Left hindlimb (tissue), 1 donor: ENCODE data around the gene NKAIN4.

Experiments
- DNase-seq: peaks from one replicate; pipeline ENCODE4 v3.0.0-alpha.2; 2018

The NKAIN4 gene

DNA sequence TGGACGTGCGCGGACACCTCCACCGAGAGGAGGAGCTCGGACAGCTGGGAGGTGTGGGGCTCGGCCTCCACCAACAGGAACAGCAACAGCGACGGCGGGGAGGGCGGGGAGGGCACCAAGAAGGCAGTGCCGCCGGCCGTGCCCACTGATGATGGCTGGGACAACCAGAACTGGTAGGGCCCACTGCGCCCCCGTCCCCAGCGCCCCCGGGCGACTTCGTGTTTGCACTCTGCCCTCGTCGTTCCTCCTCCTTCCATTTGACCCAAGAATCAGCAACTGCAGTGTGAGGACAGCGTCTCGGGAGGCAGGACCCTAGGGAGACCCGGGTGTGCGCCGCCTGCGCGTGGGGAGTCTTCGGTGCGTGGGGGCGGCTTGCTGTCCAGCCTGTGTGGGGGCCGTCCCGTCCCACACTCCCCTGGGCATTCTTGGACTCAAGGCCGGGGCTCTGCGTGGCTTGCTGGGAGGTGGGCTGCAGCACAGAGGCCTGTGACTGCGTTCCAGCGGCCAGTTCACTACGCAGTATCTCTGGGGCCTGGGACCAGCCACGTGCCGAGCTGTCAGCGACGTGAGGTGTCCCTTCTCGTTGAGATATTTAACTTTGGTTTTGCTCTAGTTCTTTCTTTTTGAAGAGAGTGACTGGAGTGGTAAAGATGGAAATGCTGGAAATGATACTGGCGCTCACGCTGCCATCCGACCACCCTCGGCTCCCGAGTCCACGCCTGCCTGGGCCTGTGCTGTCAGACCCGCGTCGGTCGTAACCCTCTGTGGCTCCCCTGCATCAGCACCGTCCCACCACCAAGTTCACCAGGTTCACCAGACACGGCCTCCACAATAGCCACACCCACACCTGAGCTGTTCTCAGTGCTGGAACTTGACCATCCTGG is 33.7 kb upstream of the NKAIN4 start:
- DNase-seq, result no peak

DNA sequence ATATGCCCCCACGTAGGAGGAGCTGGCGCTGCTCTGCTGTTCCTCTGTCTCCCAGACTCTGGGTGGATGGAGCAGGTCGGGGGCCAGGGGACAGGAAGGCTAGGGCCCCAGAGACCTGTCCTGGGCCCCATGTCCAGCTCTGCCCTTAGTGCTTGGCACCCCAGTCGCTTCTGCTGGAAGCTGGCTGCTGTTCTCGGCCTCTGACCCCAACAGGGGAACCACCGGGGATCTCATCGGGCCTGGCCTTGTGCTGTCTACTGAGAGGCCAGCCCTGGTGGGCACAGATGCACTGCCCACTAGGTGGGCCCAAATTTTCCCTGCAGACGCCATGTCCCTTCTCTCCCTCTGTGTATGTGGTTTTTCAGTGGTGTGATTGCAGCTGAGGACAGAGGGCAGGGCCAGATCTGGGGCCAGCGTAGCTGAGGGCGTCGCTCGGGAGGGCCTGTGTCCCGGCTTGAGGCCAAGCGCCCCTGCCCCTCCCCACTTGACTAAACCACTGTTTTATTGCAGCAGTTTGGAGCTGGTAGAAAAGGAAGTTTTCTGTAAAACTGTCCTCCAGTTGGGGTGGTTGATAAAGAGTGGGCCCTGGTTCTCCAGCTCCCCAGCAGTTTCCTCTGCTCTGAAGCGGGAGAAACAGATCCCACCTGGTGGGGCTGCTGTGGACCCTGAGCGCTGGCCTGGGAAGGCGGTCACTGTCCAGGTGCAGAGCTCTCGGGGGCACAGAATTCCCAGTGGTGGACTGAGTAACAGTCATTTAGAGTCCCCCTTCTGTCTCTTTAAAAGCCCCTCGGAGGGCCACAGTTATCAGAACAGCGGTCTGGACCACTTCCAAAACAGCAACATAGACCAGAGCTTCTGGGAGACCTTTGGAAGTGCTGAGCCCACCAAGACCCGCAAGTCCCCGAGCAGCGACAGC is 32.8 kb upstream of the NKAIN4 start:
- no peak for DNase-seq

DNA sequence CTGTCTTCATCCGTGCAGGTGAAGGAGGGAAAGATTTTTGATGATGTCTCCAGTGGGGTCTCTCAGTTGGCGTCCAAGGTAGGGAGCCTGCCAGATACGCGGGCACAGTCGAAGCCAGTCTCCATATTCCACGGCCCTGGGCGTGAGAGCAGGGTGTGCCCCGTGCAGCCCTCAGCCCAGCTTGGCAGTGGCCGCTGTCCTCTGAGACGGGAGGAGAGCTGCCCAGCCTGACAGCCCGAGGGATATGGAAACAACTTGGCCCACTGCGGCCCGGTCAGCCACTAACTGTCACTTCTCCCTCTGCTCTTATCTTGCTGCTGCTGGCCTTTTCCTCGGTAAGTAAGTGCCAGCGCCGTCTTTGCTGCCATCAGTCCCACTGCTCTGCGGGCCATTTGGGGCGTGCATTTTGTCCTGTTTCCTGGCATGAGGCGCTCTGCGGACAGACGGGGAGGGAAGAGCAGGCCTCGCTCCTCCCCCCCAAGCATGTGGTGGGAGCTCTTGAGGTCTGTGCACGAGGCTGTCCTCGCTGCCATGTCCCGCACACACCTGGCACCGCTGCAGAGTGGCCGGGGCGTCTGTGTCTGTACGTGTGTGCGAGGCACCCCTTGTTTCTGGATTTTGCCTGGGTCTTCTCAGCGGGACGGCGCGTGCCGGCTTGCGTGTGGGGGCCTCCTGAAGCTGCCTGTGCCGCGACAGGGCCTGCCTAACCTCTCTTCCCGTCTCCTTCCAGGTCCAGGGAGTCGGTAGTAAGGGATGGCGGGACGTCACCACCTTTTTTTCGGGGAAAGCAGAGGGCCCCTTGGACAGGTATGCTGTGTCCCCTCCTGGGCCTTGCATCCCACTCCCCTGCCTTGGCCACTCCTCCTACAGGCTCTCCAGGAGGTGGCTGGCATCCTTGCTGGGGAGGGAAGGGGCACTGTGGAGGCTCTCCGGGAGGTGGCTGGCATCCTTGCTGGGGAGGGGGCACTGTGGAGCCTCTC is 31.7 kb upstream of the NKAIN4 start:
- DNase-seq, result no peak

DNA sequence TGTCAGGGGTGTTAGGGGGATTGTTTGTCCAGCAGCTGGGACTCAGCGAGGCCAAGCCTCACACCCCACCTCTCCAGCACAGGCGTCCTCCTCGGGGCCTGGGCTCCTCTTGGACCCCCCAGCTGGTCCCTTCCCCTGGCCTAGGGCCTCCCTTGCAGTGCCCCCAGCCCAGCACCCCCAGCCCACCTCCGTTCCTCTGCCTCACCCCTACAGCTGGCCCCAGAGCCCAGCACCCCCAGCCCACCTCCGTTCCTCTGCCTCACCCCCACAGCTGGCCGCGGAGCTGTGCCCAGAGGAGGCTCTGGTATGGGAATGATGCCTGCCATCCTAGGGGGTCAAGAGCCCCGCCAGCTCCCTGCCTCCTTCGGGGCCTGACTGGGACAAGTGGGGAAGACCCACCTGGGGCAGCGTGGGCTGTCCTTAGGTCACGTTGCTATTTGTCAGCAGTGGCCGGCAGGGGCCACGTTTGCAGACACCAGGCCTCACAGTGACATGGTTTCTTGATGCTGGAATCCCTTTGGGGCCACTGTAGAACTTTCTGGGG is 30.8 kb upstream of the NKAIN4 start:
- DNase-seq, result no peak

DNA sequence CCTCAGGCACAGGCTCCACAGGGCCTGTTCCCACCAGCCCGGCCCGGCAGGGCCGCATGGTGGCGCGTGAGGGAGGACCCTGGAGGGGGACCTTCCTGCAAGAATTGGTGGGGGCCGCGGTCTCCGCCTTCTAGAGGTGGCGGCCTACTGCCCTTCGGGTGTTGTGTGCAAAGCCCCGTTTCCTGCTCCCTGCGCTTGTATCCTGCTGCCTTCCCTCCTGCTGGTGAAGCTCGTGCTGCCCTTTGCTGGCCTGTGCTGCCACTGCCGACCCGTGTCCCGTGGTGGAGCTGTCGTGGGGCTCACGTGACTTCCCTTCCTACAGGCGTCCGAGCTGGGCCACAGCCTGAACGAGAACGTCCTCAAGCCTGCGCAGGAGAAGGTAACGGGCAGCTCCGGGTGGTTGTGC is 30.3 kb upstream of the NKAIN4 start:
- DNase-seq, result no peak

DNA sequence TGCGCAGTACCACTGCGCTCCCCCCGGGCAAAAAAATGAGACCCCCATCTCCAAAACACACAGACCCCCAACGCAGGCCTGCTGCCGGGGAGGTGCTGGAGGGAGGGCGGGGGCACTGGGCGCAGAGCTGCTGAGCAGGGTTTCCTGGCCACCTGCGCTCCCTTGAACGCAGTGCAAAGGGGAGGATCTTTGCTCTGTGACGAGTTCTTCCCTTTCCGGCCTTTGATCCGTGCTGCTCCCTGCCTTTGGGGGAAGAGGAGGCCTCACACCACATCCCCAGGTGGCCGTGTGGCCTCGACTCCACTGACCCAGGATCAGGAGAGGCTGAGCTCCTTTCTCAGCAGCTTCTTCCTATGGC is 29.8 kb upstream of the NKAIN4 start:
- no peak for DNase-seq

DNA sequence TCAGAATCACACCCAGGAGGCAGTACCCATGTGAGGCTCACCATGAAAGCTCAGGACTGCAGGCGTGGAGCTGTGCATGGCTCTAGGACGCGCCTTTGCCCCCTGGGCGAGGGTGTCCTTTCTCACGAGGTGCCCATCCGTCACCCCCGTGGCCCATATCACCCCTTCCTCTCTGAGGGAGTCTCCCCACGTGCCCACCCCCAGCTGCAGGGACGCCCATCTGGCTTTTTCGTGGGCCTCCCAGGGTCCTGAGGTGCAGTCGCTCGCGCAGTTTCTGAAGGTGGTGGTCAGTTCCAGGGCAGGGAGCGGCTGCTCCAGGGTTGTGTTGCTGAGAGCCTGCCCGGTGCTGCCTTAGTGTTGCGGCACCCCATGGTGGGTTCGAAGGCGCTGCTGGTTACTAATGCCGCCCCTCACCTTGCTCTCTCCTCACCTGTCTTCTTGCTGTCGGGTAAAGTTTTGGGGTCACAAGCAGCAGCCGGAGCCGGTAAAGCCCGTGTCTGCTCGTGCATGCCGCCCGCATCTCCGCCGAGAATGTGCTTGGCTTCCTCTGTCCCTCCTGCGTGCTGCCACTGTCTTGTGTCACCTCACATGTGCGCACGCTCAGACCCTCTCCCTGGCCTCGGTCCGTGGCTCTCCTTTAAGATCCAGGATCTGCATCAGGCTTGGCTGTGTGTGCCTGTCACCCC is 29.3 kb upstream of the NKAIN4 start:
- DNase-seq, result no peak

DNA sequence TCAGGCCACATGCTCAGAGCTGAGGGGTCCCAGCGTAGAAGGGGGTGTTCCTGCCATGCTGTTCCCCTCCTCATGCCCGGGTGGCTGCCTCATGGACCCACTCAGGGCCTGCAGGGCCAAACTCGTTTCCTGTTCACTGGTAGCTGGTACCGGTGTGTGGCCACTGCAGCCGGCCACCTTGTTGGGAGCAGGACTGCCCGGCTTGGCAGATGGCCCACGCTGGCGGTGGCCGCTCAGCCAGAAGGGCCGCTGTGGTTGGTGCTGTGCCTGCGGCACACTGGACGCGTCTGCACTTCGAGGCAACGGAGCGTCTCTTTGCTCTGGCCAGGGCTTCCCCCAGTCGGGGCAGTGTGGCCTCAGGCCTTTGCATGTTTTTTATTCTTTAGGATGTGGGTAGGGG is 28.7 kb upstream of the NKAIN4 start:
- no peak for DNase-seq

DNA sequence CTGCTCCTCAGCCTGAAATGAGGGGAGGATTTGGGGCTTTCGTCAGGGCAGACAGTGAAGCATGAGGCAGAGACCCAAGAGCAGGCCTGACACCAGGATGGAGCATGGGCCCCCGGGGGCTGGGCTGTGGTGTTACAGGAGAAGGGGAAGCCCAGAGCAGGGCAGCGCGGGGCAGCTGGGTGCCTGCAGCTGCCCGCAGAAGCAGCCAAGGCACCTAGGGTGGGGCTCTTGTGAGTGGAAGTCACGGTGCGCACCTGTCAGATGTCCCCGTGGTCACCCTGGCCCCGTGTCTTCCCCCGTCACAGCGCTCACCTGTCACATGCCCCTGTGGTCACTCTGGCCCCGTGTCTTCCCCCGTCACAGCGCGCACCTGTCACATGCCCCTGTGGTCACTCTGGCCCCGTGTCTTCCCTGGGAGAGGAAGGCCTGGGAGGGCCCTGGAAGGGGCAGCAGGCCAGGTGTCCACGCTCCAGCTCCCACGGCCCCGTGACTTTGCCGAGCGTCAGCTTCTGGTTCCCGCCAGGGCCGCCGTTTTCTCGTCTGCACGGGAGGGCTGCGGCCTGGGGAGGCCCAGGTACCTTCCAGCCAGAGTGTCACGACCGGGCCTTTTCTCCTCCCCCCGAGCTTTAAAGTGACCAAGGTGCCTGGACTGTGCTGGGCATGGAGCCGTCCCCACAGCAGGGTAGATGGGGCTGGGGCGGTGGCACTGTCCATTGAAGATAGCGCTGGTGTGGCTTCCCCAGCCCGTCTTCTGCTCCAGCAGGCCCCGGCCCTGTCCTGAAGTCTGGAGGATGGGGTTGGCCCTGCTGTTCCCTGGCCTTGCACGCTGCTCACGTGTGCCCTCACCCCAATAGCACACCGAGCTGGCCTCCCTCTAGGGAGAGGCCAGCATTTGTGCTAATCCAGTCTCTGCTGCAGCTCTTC is 27.7 kb upstream of the NKAIN4 start:
- no peak for DNase-seq

DNA sequence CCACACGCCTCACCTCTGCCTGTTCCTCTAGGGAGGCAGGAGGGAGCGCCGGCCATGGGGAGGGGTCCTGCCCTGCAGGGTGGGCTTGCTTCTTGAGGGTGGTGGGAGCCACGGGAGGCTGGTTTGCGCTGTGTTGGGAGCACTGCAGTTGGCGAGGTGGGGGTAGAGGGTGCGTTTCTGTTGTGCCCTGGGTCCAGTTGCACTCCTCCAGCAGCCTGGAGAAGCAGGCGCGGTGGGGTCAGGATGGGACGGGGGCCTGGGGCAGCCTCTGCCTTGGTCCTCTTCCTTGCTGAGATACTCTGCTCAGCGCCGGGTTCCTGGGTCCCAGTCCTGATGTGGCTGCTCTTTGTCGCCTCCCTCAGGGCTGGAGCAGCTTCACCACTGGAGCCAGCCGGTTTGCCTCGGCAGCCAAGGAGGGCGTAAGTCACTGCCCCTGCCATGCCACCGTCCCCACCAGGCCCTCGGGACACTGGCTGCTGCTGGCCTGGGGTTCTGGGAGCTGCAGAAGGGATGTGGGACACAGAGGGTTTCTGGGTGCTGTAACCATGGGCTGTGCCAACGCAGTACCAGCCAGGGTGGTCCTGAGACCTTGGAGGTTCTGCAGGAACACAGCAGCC is 26.8 kb upstream of the NKAIN4 start:
- no peak for DNase-seq

DNA sequence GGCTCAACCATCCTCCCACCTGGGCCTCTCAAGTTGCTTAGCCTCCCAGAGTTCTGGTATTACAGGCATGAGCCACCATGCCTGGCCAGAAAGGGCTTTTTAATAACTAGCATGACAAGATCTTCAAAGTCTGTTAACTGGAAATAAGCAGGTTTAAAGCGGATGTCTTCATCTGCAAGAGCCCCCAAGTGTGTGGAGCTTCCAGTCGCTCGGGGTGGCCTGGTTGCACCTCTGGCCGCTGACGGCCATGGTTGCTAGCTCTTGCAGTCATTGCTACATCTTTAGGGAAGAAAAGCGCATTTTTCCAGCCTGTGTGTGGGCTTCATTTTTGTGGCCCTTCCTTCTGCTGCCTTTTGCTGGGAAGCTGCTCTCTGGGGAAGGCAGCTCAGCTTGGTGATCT is 26.1 kb upstream of the NKAIN4 start:
- DNase-seq, result no peak

DNA sequence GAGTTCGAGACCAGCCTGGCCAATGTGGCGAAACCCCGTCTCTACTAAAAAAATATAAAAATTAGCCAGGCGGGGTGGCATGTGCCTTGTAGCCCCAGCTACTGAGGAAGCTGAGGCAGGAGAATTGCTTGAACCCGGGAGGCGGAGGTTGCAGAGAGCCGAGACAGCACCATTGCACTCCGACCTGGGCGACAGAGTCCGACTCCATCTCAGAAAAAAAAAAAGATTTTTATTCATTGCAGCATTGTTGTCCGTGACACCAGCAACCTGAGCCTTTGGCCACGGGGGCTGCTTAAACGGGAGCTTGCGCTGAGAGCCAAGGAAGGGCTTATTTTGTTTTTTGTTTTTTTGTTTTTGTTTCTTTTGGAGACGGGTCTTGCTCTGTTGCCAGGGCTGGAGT is 25.7 kb upstream of the NKAIN4 start:
- DNase-seq, result no peak

DNA sequence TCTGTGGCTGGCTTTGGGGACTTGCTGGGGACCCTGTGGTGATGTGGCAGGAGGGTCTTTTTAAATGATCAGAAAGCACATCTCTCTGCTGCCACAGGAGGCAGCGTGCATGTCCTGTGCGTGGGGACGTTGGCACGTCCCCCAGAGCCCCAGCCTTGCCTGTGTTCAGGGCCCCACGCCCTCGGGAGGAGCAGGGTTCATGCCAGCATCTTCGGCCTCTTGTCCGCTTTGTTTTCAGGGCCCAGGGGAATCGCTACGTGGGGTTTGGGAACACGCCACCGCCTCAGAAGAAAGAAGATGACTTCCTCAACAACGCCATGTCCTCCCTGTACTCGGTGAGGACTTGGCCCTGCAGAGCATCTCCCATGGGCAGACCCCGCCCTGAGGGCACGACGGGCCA is 24.4 kb upstream of the NKAIN4 start:
- no peak for DNase-seq

DNA sequence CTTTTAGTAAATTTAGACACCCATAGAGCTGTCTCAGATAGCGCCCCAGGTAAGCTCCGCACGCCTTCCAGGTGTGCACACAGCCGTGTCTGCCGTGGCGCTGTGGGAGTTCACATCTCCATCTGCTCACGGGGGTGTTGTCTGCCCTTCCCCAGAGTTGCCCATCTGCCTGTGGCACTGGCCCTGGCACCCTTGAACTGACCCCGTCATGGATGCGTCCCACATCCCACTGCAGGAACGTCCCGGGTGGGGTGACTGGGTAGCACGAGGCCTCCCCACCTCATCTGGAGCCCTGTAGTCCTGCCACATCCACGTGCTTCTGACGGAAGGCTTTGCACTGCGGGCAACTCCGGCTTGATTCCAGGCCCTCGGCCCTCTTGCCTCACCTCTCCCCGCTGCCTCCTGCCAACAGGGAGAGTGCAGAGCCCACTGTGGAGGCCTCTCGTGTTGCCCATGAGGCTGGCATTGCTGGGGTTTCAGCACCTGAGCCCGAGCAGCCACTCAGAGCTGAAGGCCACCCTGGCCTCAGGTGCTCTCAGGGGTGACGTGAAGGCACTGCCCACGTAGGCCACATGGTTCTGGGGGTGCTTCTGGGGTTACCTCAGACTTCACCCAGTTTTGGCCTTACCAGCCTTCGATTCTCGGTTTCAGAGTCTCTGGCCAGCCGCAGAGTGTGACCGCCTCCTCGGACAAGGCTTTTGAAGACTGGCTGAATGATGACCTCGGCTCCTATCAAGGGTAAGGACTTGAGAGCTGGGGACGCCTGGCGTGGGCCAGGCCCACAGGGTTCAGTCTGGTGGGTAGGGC is 23.4 kb upstream of the NKAIN4 start:
- DNase-seq, result no peak

DNA sequence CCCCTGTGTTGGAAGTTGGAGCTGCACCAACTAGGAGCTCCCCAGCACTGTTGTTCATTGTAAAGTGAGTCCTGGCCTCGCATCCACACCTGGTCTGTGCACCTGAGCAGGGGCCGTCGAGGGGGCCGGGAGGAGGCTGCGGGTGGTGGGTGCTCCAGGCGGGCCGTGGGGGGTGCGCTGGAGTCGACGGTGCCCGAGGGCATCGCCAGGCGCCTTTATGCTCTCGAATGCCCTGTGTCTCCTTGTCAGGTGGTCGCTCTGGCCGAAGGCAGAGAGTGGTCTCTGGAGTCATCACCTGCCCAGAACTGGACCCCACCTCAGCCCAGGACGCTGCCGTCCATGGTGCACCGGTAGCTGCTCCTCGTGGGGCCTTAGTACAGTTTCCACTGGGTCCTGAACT is 22.7 kb upstream of the NKAIN4 start:
- no peak for DNase-seq

DNA sequence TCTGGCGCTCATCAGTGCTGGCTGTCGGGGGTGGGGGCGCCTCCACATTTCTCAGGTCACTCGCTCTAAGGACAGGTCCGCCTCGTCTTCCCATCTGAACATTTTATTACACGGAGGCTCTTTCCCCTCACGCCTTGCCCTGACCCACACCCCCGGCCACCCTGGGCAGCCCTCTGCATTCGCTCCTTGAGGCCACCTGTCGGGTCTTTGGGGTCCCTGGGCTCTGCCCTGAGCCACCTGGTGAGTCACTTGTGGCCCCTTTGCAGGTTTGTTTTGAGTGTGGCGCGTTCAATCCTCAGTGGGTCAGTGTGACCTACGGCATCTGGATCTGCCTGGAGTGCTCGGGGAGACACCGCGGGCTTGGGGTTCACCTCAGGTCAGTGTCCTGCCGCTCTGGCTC is 21.6 kb upstream of the NKAIN4 start:
- DNase-seq, result no peak

DNA sequence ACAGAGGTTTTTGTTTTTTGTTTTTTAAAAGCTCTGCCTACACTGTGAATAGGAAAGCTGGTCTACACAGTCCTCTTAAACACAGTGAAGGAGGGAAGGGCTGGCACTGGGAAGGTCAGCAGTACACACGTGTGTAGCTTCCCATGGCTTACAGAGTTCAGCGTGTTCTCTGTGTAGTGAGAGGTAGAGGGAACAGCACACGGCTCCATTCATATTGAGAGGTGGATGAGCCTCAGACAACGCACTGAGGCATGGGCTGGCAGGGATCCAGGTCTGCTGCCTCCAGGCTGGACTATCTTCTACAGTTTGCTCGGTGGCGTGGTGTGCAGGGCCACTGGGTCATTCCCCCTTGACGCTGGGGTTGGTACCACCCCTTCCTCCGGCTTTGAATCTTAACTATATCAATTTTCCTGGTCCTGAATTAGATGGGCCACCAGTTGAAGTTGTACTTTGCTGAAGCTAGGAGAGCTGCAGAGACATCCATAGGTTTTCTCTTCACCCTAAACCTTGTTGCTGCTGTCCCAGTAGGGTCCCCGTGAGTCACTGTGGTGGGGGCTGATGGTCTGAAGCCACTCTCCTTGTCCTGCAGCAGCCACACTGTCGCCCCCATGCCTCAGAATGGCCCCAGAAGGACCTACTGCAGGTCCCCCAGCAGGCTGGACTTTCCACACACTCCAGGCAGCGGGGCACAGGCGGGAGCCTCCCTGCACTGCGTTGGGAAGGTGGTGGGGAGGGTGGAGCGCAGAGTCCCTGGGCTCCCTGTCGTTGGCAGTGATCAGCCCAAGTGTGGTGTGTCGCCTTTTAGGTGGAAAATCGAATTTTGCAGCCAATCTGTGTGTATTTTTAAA is 20.3 kb upstream of the NKAIN4 start:
- no peak for DNase-seq

DNA sequence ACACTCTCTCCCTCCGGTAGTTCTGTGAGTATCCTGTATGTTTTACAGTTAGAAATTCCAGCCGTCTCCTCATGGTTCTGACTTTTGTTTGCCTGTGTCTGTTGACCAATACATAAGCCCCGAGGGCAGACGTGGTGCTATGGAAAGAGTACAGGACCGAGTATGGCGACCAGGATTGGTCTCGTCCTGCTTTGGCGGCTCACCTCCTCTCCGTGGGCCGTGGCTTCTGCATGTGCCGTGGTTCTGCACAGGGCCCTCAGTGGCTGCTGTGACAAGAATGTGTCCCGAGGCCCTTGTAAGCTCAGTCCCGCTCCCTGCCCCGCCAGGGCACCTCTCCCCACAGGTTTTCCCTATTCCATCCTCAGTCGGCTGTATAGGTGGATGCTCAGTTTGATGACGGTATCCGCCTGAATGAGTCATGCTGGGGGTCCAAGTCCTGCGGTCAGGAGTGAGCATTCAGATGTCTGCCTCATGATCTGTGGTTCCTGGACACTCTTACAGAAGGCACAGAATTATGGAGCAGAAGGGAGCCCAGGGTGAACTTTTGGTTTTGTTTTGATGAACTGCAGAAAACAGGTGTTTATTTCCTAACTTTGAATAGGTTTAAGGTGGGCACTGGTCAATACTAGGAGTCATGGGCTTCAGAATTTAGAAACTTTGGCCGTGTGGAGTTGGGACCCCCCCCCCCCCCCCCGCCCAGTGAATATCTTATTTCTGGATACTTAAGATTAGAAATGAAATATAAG is 19.5 kb upstream of the NKAIN4 start:
- DNase-seq, result no peak
